ENCODE data around the gene SLC2A11. TPM values are rescaled to one million over a fixed set of nuclear protein-coding genes. Genes with fewer than 3 reads are reported as not detected.

Gene SLC2A11
- total RNA-seq, 5 donors from 2014 or later (not counting 1 experiment from before 2014, with no cell fraction given): 16.2 to 24.2 (median 18.6) TPM

DNA sequence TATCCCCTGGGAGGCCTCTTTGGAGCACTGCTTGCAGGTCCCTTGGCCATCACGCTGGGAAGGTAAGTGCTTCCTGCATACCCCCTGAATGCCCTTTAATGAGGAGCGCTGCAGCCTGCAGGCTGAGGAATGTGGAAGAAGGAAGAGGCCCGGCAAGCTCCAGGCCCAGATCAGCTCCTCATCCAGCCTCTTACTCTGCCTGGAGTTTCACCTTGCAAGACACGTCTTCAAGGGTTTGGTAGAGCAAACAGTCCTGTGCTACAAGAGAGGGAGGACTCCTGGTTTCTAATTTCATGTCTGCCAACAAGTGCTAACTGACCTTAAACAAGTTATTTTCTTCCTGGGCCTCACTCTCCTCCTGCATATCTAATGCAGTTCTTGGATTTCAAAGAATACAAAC, 10.9 kb downstream of the SLC2A11 start:
- H3K36me3 ChIP-seq (ENCODE audit: control insufficient read depth in 2 of 2, extremely low read depth in 1 of 2, insufficient read depth in 1 of 2, low read length in 1 of 2): peaks cover 6 to 14% of the 10 kb centered on the region in 2 donors
- H3K27me3 ChIP-seq (replicated peaks in 1 of 2; ENCODE audit: control insufficient read depth in 2 of 2, extremely low read depth in 1 of 2, insufficient read depth in 2 of 2, low read length in 1 of 2): no peaks in the 10 kb centered on the region
- ChIA-PET CTCF (interaction anchor here in 1 of 2 donors (0.6 kb wide), 1 partner anchor 118 kb away, joined by 3 read pairs; no protein-coding TSS in a partner anchor), POLR2A (no interaction called here)
- H3K27ac ChIP-seq (ENCODE audit: low read length): no peak overlapping the region
- DNase-seq: no peak
- no peak overlapping the region for H3K4me3 Mint-ChIP-seq
- H3K4me1 ChIP-seq (ENCODE audit: control insufficient read depth in 1 of 2, extremely low read depth in 1 of 2, insufficient read depth in 2 of 2, low read length in 2 of 2): no peaks in the 10 kb centered on the region
- H3K36me3 Mint-ChIP-seq: peaks cover 33% of the 10 kb centered on the region
- no peaks in the 10 kb centered on the region for H3K4me1 Mint-ChIP-seq
- no peak overlapping the region for H3K4me3 ChIP-seq (ENCODE audit: control insufficient read depth in 1 of 2, extremely low read depth in 1 of 2, low read length in 1 of 2)
- WGBS (ENCODE audit: insufficient coverage): no CpG with 5 or more reads among the region's 4 CpGs
- H3K9me3 Mint-ChIP-seq: no peaks in the 10 kb centered on the region
- H3K27ac Mint-ChIP-seq: no peak overlapping the region
- no peaks in the 10 kb centered on the region for H3K27me3 Mint-ChIP-seq
- no peaks in the 10 kb centered on the region for H3K9me3 ChIP-seq
- no peak for ATAC-seq (replicated peaks in 1 of 4)

DNA sequence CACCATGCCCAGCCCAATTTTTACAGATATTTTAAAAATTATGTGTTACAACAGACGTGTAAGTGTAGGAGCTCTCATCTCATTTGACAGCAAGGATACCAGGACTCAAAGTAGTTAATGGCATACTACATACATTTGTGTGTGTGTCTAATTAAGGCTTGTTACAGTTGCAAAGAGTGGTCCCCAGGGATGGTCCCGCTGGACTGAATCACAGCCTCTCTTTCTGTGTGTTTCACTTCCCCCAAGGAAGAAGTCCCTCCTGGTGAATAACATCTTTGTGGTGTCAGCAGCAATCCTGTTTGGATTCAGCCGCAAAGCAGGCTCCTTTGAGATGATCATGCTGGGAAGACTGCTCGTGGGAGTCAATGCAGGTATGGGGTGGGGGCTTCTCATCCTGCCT, 17.2 kb downstream of the SLC2A11 start:
- H3K4me1 Mint-ChIP-seq: no peaks in the 10 kb centered on the region
- H3K9me3 Mint-ChIP-seq: no peaks in the 10 kb centered on the region
- ATAC-seq (replicated peaks in 1 of 4): no peak

DNA sequence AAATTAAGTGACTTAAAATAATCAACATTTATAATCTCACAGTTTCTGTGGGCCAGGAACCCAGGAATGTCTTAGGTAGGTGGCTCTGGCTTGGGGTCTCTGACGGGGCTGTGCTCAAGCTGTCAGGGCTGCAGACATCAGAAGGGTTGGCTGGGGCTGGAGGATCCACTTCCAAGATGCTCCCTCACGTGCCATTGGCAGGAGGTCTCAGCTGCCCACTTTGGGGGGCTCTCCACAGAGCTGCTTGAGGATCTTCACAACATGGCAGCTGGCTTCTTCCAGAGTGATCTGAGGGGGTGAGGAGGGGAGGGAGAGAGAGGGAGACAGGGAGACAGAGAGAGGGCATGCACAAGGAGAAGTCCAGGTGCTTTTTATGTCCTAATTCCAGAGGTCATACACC, 18.1 kb downstream of the SLC2A11 start:
- POLR2A ChIA-PET: interaction anchor here in 1 of 2 donors (0.5 kb wide), 1 partner anchor 78 kb away, joined by 5 read pairs; no protein-coding TSS in a partner anchor

More for the DNA sequence above, 17.2 kb downstream of the SLC2A11 start:
- no CpG with 5 or more reads among the region's 4 CpGs for WGBS (ENCODE audit: insufficient coverage)
- Mint-ChIP-seq H3K4me3 (no peak overlapping the region), H3K27me3 (no peaks in the 10 kb centered on the region), H3K27ac (no peak overlapping the region), H3K36me3 (peaks cover 32% of the 10 kb centered on the region)
- CTCF ChIA-PET: no interaction called here
- Histone ChIP-seq H3K27ac (ENCODE audit: low read length) (no peak overlapping the region), H3K36me3 (ENCODE audit: control insufficient read depth in 2 of 2, extremely low read depth in 1 of 2, insufficient read depth in 1 of 2, low read length in 1 of 2) (peaks cover 0 to 20% of the 10 kb centered on the region in 2 donors), H3K9me3 (no peaks in the 10 kb centered on the region), H3K4me3 (ENCODE audit: control insufficient read depth in 1 of 2, extremely low read depth in 1 of 2, low read length in 1 of 2) (no peak overlapping the region), H3K27me3 (replicated peaks in 1 of 2; ENCODE audit: control insufficient read depth in 2 of 2, extremely low read depth in 1 of 2, insufficient read depth in 2 of 2, low read length in 1 of 2) (no peaks in the 10 kb centered on the region), H3K4me1 (ENCODE audit: control insufficient read depth in 1 of 2, extremely low read depth in 1 of 2, insufficient read depth in 2 of 2, low read length in 2 of 2) (no peaks in the 10 kb centered on the region)
- POLR2A ChIA-PET: no interaction called here
- DNase-seq: no peak

DNA sequence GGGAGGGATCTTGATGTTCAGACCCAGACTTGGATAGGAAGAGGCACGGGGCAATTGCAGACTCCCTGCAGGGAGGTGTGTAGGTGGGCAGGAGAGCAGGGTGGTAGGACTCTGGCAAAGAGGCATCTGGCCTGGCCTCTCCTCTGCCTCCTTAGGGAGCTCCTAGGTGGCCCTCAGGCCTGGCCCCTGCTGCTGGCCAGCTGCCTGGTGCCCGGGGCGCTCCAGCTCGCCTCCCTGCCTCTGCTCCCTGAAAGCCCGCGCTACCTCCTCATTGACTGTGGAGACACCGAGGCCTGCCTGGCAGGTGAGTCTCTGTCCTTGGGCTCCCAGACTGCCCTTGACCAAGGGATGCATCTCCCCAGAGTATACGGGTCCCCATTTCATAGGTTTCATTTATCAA, 19.9 kb downstream of the SLC2A11 start:
- ATAC-seq (replicated peaks in 1 of 4): no peak
- CTCF ChIA-PET: no interaction called here

More for the DNA sequence above, 18.1 kb downstream of the SLC2A11 start:
- no peaks in the 10 kb centered on the region for H3K4me1 ChIP-seq (ENCODE audit: control insufficient read depth in 1 of 2, extremely low read depth in 1 of 2, insufficient read depth in 2 of 2, low read length in 2 of 2)
- no peak overlapping the region for H3K4me3 Mint-ChIP-seq
- DNase-seq (no peak), ATAC-seq (replicated peaks in 1 of 4) (no peak)
- no peaks in the 10 kb centered on the region for H3K9me3 Mint-ChIP-seq
- H3K36me3 ChIP-seq (ENCODE audit: control insufficient read depth in 2 of 2, extremely low read depth in 1 of 2, insufficient read depth in 1 of 2, low read length in 1 of 2): peaks cover 0 to 15% of the 10 kb centered on the region in 2 donors
- H3K36me3 Mint-ChIP-seq: peaks cover 31% of the 10 kb centered on the region
- no peak overlapping the region for H3K27ac ChIP-seq (ENCODE audit: low read length)
- 82% methylated on average over 2 of the region's 2 CpGs for WGBS (ENCODE audit: insufficient coverage)
- H3K27ac Mint-ChIP-seq: no peak overlapping the region
- H3K4me1 Mint-ChIP-seq: no peaks in the 10 kb centered on the region
- H3K4me3 ChIP-seq (ENCODE audit: control insufficient read depth in 1 of 2, extremely low read depth in 1 of 2, low read length in 1 of 2): no peak overlapping the region
- H3K27me3 Mint-ChIP-seq: no peaks in the 10 kb centered on the region
- H3K9me3 ChIP-seq: no peaks in the 10 kb centered on the region
- CTCF ChIA-PET: interaction anchor here in 1 of 2 donors (0.5 kb wide), 1 partner anchor 554 kb away, joined by 6 read pairs; no protein-coding TSS in a partner anchor
- no peaks in the 10 kb centered on the region for H3K27me3 ChIP-seq (replicated peaks in 1 of 2; ENCODE audit: control insufficient read depth in 2 of 2, extremely low read depth in 1 of 2, insufficient read depth in 2 of 2, low read length in 1 of 2)

DNA sequence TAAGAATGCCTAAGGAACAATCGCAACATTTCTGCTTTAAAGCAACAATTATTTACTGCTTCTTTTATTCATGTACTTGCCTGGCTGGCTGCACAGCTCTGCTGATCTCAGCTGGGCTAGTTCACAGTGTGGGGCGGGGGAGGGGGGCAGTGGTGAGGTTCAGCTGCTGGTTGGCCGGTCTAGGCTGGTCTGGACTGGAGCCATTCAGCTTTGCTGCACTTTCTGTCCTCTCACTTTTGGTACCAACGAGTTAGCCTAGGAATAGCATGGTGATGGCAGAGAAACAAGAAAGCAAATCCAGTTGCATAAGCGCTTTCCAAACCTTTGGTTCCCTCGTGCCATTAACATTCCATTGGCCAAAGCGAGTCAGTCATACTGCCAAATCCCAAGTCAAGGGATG, 20.5 kb downstream of the SLC2A11 start:
- Histone ChIP-seq H3K4me1 (ENCODE audit: control insufficient read depth in 1 of 2, extremely low read depth in 1 of 2, insufficient read depth in 2 of 2, low read length in 2 of 2) (no peaks in the 10 kb centered on the region), H3K27ac (ENCODE audit: low read length) (no peak overlapping the region), H3K9me3 (no peaks in the 10 kb centered on the region), H3K27me3 (replicated peaks in 1 of 2; ENCODE audit: control insufficient read depth in 2 of 2, extremely low read depth in 1 of 2, insufficient read depth in 2 of 2, low read length in 1 of 2) (no peaks in the 10 kb centered on the region), H3K4me3 (ENCODE audit: control insufficient read depth in 1 of 2, extremely low read depth in 1 of 2, low read length in 1 of 2) (no peak overlapping the region), H3K36me3 (ENCODE audit: control insufficient read depth in 2 of 2, extremely low read depth in 1 of 2, insufficient read depth in 1 of 2, low read length in 1 of 2) (peaks cover 0 to 15% of the 10 kb centered on the region in 2 donors)
- Mint-ChIP-seq H3K36me3 (peaks cover 36% of the 10 kb centered on the region), H3K4me3 (no peak overlapping the region), H3K9me3 (no peaks in the 10 kb centered on the region), H3K27me3 (no peaks in the 10 kb centered on the region), H3K4me1 (no peaks in the 10 kb centered on the region), H3K27ac (no peak overlapping the region)
- WGBS (ENCODE audit: insufficient coverage): 85% methylated on average over 6 of the region's 7 CpGs
- ChIA-PET POLR2A (no interaction called here), CTCF (no interaction called here)
- no peak for DNase-seq
- no peak for ATAC-seq (replicated peaks in 1 of 4)

More for the DNA sequence above, 19.9 kb downstream of the SLC2A11 start:
- Histone ChIP-seq H3K9me3 (no peaks in the 10 kb centered on the region), H3K4me3 (ENCODE audit: control insufficient read depth in 1 of 2, extremely low read depth in 1 of 2, low read length in 1 of 2) (no peak overlapping the region), H3K4me1 (ENCODE audit: control insufficient read depth in 1 of 2, extremely low read depth in 1 of 2, insufficient read depth in 2 of 2, low read length in 2 of 2) (no peaks in the 10 kb centered on the region), H3K27me3 (replicated peaks in 1 of 2; ENCODE audit: control insufficient read depth in 2 of 2, extremely low read depth in 1 of 2, insufficient read depth in 2 of 2, low read length in 1 of 2) (no peaks in the 10 kb centered on the region), H3K27ac (ENCODE audit: low read length) (no peak overlapping the region), H3K36me3 (ENCODE audit: control insufficient read depth in 2 of 2, extremely low read depth in 1 of 2, insufficient read depth in 1 of 2, low read length in 1 of 2) (peaks cover 0 to 15% of the 10 kb centered on the region in 2 donors)
- WGBS (ENCODE audit: insufficient coverage): 94% methylated on average over 8 of the region's 8 CpGs
- Mint-ChIP-seq H3K4me1 (no peaks in the 10 kb centered on the region), H3K9me3 (no peaks in the 10 kb centered on the region), H3K27me3 (no peaks in the 10 kb centered on the region), H3K36me3 (peaks cover 36% of the 10 kb centered on the region), H3K4me3 (no peak overlapping the region), H3K27ac (no peak overlapping the region)
- POLR2A ChIA-PET: no interaction called here
- DNase-seq: no peak

DNA sequence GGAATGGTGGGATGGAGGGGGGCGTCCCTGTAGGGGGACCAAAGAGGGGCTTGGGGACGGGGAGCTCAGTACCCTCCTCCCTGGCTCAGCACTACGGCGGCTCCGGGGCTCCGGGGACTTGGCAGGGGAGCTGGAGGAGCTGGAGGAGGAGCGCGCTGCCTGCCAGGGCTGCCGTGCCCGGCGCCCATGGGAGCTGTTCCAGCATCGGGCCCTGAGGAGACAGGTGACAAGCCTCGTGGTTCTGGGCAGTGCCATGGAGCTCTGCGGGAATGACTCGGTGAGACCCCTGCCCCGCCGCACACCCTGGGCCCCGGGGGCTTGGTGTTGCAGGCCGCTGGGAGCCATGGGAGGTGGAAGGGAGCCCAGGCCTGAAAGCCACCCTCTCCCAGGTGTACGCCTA, 24.7 kb downstream of the SLC2A11 start:
- H3K9me3 ChIP-seq: no peaks in the 10 kb centered on the region
- Mint-ChIP-seq H3K4me3 (no peak overlapping the region), H3K9me3 (no peaks in the 10 kb centered on the region), H3K27me3 (no peaks in the 10 kb centered on the region), H3K4me1 (no peaks in the 10 kb centered on the region), H3K27ac (no peak overlapping the region), H3K36me3 (peaks cover 19% of the 10 kb centered on the region)
- H3K27ac ChIP-seq (ENCODE audit: low read length): no peak overlapping the region
- H3K27me3 ChIP-seq (replicated peaks in 1 of 2; ENCODE audit: control insufficient read depth in 2 of 2, extremely low read depth in 1 of 2, insufficient read depth in 2 of 2, low read length in 1 of 2): no peaks in the 10 kb centered on the region
- ATAC-seq (replicated peaks in 1 of 4) (no peak), DNase-seq (no peak)
- ChIA-PET POLR2A (no interaction called here), CTCF (no interaction called here)
- WGBS (ENCODE audit: insufficient coverage): 86% methylated on average over 11 of the region's 20 CpGs
- no peak overlapping the region for H3K4me3 ChIP-seq (ENCODE audit: control insufficient read depth in 1 of 2, extremely low read depth in 1 of 2, low read length in 1 of 2)
- no peaks in the 10 kb centered on the region for H3K4me1 ChIP-seq (ENCODE audit: control insufficient read depth in 1 of 2, extremely low read depth in 1 of 2, insufficient read depth in 2 of 2, low read length in 2 of 2)
- H3K36me3 ChIP-seq (ENCODE audit: control insufficient read depth in 2 of 2, extremely low read depth in 1 of 2, insufficient read depth in 1 of 2, low read length in 1 of 2): peaks cover 3 to 4% of the 10 kb centered on the region in 2 donors

DNA sequence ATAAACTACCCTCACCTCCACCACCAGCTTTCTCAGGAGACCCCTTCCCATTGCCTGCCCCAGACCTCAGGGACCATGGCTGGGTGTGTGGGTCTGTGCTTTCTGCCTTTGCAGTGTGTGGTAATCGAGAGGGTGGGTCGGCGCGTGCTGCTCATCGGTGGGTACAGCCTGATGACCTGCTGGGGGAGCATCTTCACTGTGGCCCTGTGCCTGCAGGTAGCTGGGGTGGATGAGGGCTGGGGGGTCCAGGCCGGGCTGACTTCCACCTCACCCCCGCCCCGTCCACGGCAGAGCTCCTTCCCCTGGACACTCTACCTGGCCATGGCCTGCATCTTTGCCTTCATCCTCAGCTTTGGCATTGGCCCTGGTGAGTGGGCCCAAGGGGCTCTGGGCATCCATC, 26.0 kb downstream of the SLC2A11 start:
- Histone ChIP-seq H3K4me1 (ENCODE audit: control insufficient read depth in 1 of 2, extremely low read depth in 1 of 2, insufficient read depth in 2 of 2, low read length in 2 of 2) (no peaks in the 10 kb centered on the region), H3K4me3 (ENCODE audit: control insufficient read depth in 1 of 2, extremely low read depth in 1 of 2, low read length in 1 of 2) (no peak overlapping the region), H3K27ac (ENCODE audit: low read length) (no peak overlapping the region), H3K27me3 (replicated peaks in 1 of 2; ENCODE audit: control insufficient read depth in 2 of 2, extremely low read depth in 1 of 2, insufficient read depth in 2 of 2, low read length in 1 of 2) (no peaks in the 10 kb centered on the region), H3K9me3 (no peaks in the 10 kb centered on the region), H3K36me3 (ENCODE audit: control insufficient read depth in 2 of 2, extremely low read depth in 1 of 2, insufficient read depth in 1 of 2, low read length in 1 of 2) (peaks cover 3 to 4% of the 10 kb centered on the region in 2 donors)
- Mint-ChIP-seq H3K4me1 (no peaks in the 10 kb centered on the region), H3K36me3 (peaks cover 13% of the 10 kb centered on the region), H3K4me3 (no peak overlapping the region), H3K27me3 (no peaks in the 10 kb centered on the region), H3K9me3 (no peaks in the 10 kb centered on the region), H3K27ac (no peak overlapping the region)
- DNase-seq: no peak
- WGBS (ENCODE audit: insufficient coverage): no CpG with 5 or more reads among the region's 9 CpGs
- CTCF ChIA-PET: no interaction called here
- ATAC-seq (replicated peaks in 1 of 4): no peak
- POLR2A ChIA-PET: no interaction called here
